K562 (cell line): ENCODE measurements around the gene NPAS2. TPM values are rescaled to one million over a fixed set of nuclear protein-coding genes. Genes with fewer than 3 reads are reported as not detected.

Experiments
- CREB3L1 ChIP-seq: fragments of 450-650 bp; IDR thresholded peaks from 2 replicates; pipeline ENCODE4 v1.6.1; 2014; ENCODE audit warnings: low read depth, mild to moderate bottlenecking, moderate library complexity, borderline replicate concordance
- CTCF ChIP-seq, 3 experiments: IDR thresholded peaks in 2 of 3; conservative IDR thresholded peaks in 1 of 3; 2 replicates each; pipeline ENCODE4 v1.5.1; 2011 to 2012; ENCODE audit warnings: low read length in 3 of 3, mild to moderate bottlenecking in 3 of 3, control low read depth in 2 of 3, improper control_type of control experiment in 1 of 3, inconsistent platforms in 1 of 3, low read depth in 1 of 3, mixed read lengths in 1 of 3, moderate library complexity in 1 of 3; ENCODE audit not compliant: insufficient read depth in 2 of 3
- ETV1 ChIP-seq: fragments of 450-650 bp; conservative IDR thresholded peaks from 2 replicates; pipeline ENCODE4 v1.6.1; 2016; ENCODE audit warnings: missing genetic modification characterization, control low read depth, low read depth, missing compliant biosample characterization
- PATZ1 ChIP-seq: fragments of 250-450 bp; sonication (Bioruptor Pico); IDR thresholded peaks from 2 replicates; pipeline ENCODE4 v1.5.0; 2020; ENCODE audit warnings: mild to moderate bottlenecking, borderline replicate concordance
- PTTG1 ChIP-seq: fragments of 450-650 bp; IDR thresholded peaks from 2 replicates; pipeline ENCODE4 v1.6.1; 2016; ENCODE audit warnings: low read depth, mild to moderate bottlenecking, missing genetic modification characterization, missing compliant biosample characterization
- ZNF280A ChIP-seq: fragments of 450-650 bp; IDR thresholded peaks from 2 replicates; pipeline ENCODE4 v1.6.1; 2018; ENCODE audit warnings: mild to moderate bottlenecking, low read depth; ENCODE audit not compliant: partially characterized antibody
- polyA plus RNA-seq, 8 experiments: library from polyadenylated mRNA; depleted of rRNA in 4 of 8; stranded (reverse) in 5 of 8; unstranded in 3 of 8; fragments of >200 nt; fragmentation: Nextera tagmentation in 2 of 8; fragmentation: Illumina TruSeq in 1 of 8; extraction: Ambion mirVana in 2 of 8; extraction: Trizol in 1 of 8; gene quantifications; 2 replicates each; pipeline versions ENCODE4 v1.2.1 to v1.2.3, GENCODE V29; 2011 to 2014; ENCODE audit warnings: inconsistent platforms in 1 of 8, missing spikeins in 1 of 8
- total RNA-seq, 7 experiments: library from RNA; depleted of rRNA in 6 of 7; stranded (reverse); fragments of >200 nt in 6 of 7; fragmentation: Illumina TruSeq in 2 of 7; extraction: Trizol in 2 of 7; gene quantifications; 2 replicates each; pipeline versions ENCODE4 v1.2.1 to v1.2.3, GENCODE V29; 2011 to 2021; ENCODE audit warnings: low replicate concordance in 1 of 7
- TF ChIP-seq, protein P1 (sequence below), 2 experiments: fragments of 450-650 bp in 1 of 2; sonication (generic) in 1 of 2; formaldehyde crosslinking in 1 of 2; IDR thresholded peaks; 2 replicates each; pipeline versions ENCODE4 v1.7.1 to v1.9.0; 2016 to 2022; ENCODE audit warnings: inconsistent platforms in 1 of 2, mild to moderate bottlenecking in 1 of 2, missing genetic modification reagents in 1 of 2

The NPAS2 gene
- total and polyA plus RNA-seq, 9 of the 15 experiments (the other 6 are each of a cell fraction or from before 2014, with no cell fraction given) = 0.06 to 0.29 (median 0.07) TPM; not detected in 5

- TF ChIP-seq, protein P1, sequence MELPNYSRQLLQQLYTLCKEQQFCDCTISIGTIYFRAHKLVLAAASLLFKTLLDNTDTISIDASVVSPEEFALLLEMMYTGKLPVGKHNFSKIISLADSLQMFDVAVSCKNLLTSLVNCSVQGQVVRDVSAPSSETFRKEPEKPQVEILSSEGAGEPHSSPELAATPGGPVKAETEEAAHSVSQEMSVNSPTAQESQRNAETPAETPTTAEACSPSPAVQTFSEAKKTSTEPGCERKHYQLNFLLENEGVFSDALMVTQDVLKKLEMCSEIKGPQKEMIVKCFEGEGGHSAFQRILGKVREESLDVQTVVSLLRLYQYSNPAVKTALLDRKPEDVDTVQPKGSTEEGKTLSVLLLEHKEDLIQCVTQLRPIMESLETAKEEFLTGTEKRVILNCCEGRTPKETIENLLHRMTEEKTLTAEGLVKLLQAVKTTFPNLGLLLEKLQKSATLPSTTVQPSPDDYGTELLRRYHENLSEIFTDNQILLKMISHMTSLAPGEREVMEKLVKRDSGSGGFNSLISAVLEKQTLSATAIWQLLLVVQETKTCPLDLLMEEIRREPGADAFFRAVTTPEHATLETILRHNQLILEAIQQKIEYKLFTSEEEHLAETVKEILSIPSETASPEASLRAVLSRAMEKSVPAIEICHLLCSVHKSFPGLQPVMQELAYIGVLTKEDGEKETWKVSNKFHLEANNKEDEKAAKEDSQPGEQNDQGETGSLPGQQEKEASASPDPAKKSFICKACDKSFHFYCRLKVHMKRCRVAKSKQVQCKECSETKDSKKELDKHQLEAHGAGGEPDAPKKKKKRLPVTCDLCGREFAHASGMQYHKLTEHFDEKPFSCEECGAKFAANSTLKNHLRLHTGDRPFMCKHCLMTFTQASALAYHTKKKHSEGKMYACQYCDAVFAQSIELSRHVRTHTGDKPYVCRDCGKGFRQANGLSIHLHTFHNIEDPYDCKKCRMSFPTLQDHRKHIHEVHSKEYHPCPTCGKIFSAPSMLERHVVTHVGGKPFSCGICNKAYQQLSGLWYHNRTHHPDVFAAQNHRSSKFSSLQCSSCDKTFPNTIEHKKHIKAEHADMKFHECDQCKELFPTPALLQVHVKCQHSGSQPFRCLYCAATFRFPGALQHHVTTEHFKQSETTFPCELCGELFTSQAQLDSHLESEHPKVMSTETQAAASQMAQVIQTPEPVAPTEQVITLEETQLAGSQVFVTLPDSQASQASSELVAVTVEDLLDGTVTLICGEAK (IDR thresholded peaks at IDR 0.05) = peak; percentile 90
- TF ChIP-seq, protein P1 (CRISPR knock-in tag; IDR thresholded peaks at IDR 0.05) = no peak
- TF ChIP-seq PATZ1 (CRISPR knock-in tag) (no peak), ETV1 (tag) (no peak), CREB3L1 (no peak), PTTG1 (no peak), ZNF280A (no peak), CTCF (IDR thresholded peaks at IDR 0.05 in 2 of 3, conservative IDR thresholded peaks at IDR 0.05 in 1 of 3; ENCODE audit: insufficient read depth in 2 of 3, low read depth in 1 of 3, low read length in 3 of 3) (peak in 1 of 3 experiments; percentile 22; a peak in 2 of 6 replicates)
Observed at GRCh38 chr2:100870652-100871531, 51.0 kb downstream of the NPAS2 start (continued).
